CD8-positive, alpha-beta memory T cell (primary cell): Measurements from ENCODE around the gene AMIGO1. TPM values are rescaled to one million over a fixed set of nuclear protein-coding genes. Genes with fewer than 3 reads are reported as not detected.

Experiments used
- CTCF ChIA-PET: fragments of 350-600 bp; sonication (Branson Sonifier 250); formaldehyde crosslinking; loops from one replicate; lab custom pipeline; 2021; ENCODE audit warnings: antibody characterized with exemption; lab: Charles Lee
- POLR2A ChIA-PET: fragments of 350-600 bp; sonication (Branson Sonifier 250); formaldehyde crosslinking; loops from one replicate; lab custom pipeline; 2021; ENCODE audit warnings: antibody characterized with exemption; lab: Charles Lee
- DNase-seq, 5 donors: peaks; one replicate each; pipeline versions ENCODE4 v3.0.0 to v3.0.0-alpha.2; 2020 to 2022; ENCODE audit warnings: mixed read lengths in 1 of 5
- H3K27ac ChIP-seq: one replicate; pipeline ENCODE4 v1.7.0; 2013; ENCODE audit warnings: low read depth, mild to moderate bottlenecking, low read length, moderate library complexity
- H3K27me3 ChIP-seq: 2 replicates; pipeline ENCODE4 v1.7.0; 2013; ENCODE audit warnings: low read length, mild to moderate bottlenecking; ENCODE audit not compliant: insufficient read depth, poor library complexity, severe bottlenecking
- H3K36me3 ChIP-seq: 2 replicates; pipeline ENCODE4 v1.7.0; 2013; ENCODE audit warnings: mild to moderate bottlenecking, low read length, moderate library complexity; ENCODE audit not compliant: insufficient read depth
- H3K4me1 ChIP-seq: 2 replicates; pipeline ENCODE4 v1.7.0; 2013; ENCODE audit warnings: mild to moderate bottlenecking, low read length, moderate library complexity; ENCODE audit not compliant: insufficient read depth
- H3K4me3 ChIP-seq: 2 replicates; pipeline ENCODE4 v1.7.0; 2013; ENCODE audit warnings: mild to moderate bottlenecking, low read length
- H3K9me3 ChIP-seq: 2 replicates; pipeline ENCODE4 v1.7.0; 2013; ENCODE audit warnings: mild to moderate bottlenecking, low read length
- H3K27ac Mint-ChIP-seq, 8 donors: one replicate each; pipeline ENCODE4 v1.8.0; 2020 to 2021; ENCODE audit warnings: mixed read lengths in 8 of 8, mild to moderate bottlenecking in 6 of 8, inconsistent platforms in 3 of 8, moderate library complexity in 3 of 8
- H3K27me3 Mint-ChIP-seq, 2 donors: one replicate each; pipeline ENCODE4 v1.8.0; 2020 to 2021; ENCODE audit warnings: mixed read lengths in 2 of 2, mild to moderate bottlenecking in 1 of 2, moderate library complexity in 1 of 2
- H3K36me3 Mint-ChIP-seq, 3 donors: one replicate each; pipeline ENCODE4 v1.8.0; 2020 to 2021; ENCODE audit warnings: mixed read lengths in 3 of 3, inconsistent platforms in 1 of 3, mild to moderate bottlenecking in 1 of 3
- H3K4me1 Mint-ChIP-seq, 3 donors: one replicate each; pipeline ENCODE4 v1.8.0; 2020 to 2021; ENCODE audit warnings: mixed read lengths in 3 of 3, inconsistent platforms in 1 of 3, mild to moderate bottlenecking in 1 of 3
- H3K4me3 Mint-ChIP-seq, 7 donors: one replicate each; pipeline ENCODE4 v1.8.0; 2020 to 2021; ENCODE audit warnings: mixed read lengths in 7 of 7, mild to moderate bottlenecking in 6 of 7, moderate library complexity in 4 of 7, inconsistent platforms in 2 of 7
- H3K9me3 Mint-ChIP-seq, 5 donors: one replicate each; pipeline ENCODE4 v1.8.0; 2020 to 2022; ENCODE audit warnings: mixed read lengths in 5 of 5, mild to moderate bottlenecking in 3 of 5, moderate library complexity in 2 of 5, inconsistent platforms in 1 of 5
- polyA plus RNA-seq: library from polyadenylated mRNA; unstranded; fragments of 300-500 nt; fragmentation: Illumina TruSeq; gene quantifications from one replicate; pipeline ENCODE4 v1.2.3, GENCODE V29; 2021
- total RNA-seq, 2 experiments: library from RNA; stranded (reverse); gene quantifications; one replicate each; pipeline ENCODE4 v1.2.3, GENCODE V29; 2021

Gene AMIGO1
- total and polyA plus RNA-seq, 3 experiments from 2014 or later = 4.0 to 20.2 (median 4.9) TPM

GRCh38 chr1:109527098-109527811 is 17.7 kb upstream of the AMIGO1 start:
- peaks cover 0 to 1% (median 0%) of the 10 kb centered on the region in 3 donors for H3K36me3 Mint-ChIP-seq
- no peak overlapping the region for H3K27ac ChIP-seq

GRCh38 chr1:109523706-109524105 is 14.2 kb upstream of the AMIGO1 start:
- CTCF ChIA-PET = interaction anchor here (3.8 to 26.1 kb wide), 2 partner anchors 9 to 26 kb away, joined by 31 to 1339 read pairs; partner anchors contain the start of genes AMIGO1, ATXN7L2 and CYB561D1
- Mint-ChIP-seq H3K4me3 (no peak overlapping the region), H3K9me3 (no peaks in the 10 kb centered on the region), H3K27ac (no peak overlapping the region), H3K4me1 (no peaks in the 10 kb centered on the region), H3K36me3 (no peaks in the 10 kb centered on the region), H3K27me3 (peaks cover 0 to 13% of the 10 kb centered on the region in 2 donors)
- no peaks in the 10 kb centered on the region for H3K36me3 ChIP-seq
- H3K4me1 ChIP-seq = no peaks in the 10 kb centered on the region
- no peaks in the 10 kb centered on the region for H3K9me3 ChIP-seq
- no peaks in the 10 kb centered on the region for H3K27me3 ChIP-seq
- H3K27ac ChIP-seq = no peak overlapping the region
- POLR2A ChIA-PET = no interaction called here
- no peak for DNase-seq
- H3K4me3 ChIP-seq = no peak overlapping the region

More at GRCh38 chr1:109527098-109527811, 17.7 kb upstream of the AMIGO1 start:
- peak overlapping the region in 1 of 8 donors; percentile 71 for H3K27ac Mint-ChIP-seq
- peaks cover 12 to 16% (median 13%) of the 10 kb centered on the region in 3 donors for H3K4me1 Mint-ChIP-seq
- ChIA-PET POLR2A (no interaction called here), CTCF (interaction anchor here (26.1 kb wide), 1 partner anchor 29 kb away, joined by 1339 read pairs; the partner anchor contains the start of genes AMIGO1, ATXN7L2 and CYB561D1)
- H3K4me3 Mint-ChIP-seq = no peak overlapping the region
- peaks cover 0 to 9% of the 10 kb centered on the region in 2 donors for H3K27me3 Mint-ChIP-seq
- peaks cover 24% of the 10 kb centered on the region for H3K4me1 ChIP-seq
- H3K27me3 ChIP-seq = no peaks in the 10 kb centered on the region
- H3K4me3 ChIP-seq = no peak overlapping the region
- no peaks in the 10 kb centered on the region for H3K9me3 ChIP-seq
- no peaks in the 10 kb centered on the region for H3K9me3 Mint-ChIP-seq
- DNase-seq = no peak
- no peaks in the 10 kb centered on the region for H3K36me3 ChIP-seq

- Mint-ChIP-seq H3K4me3 (no peak overlapping the region), H3K9me3 (no peaks in the 10 kb centered on the region), H3K27me3 (peaks cover 0 to 13% of the 10 kb centered on the region in 2 donors), H3K4me1 (no peaks in the 10 kb centered on the region), H3K36me3 (no peaks in the 10 kb centered on the region), H3K27ac (no peak overlapping the region)
- DNase-seq = no peak
- Histone ChIP-seq H3K9me3 (no peaks in the 10 kb centered on the region), H3K27ac (no peak overlapping the region), H3K4me1 (no peaks in the 10 kb centered on the region), H3K4me3 (no peak overlapping the region), H3K27me3 (no peaks in the 10 kb centered on the region), H3K36me3 (no peaks in the 10 kb centered on the region)
- ChIA-PET CTCF (interaction anchor here (3.8 to 26.1 kb wide), 2 partner anchors 11 to 24 kb away, joined by 31 to 1339 read pairs; partner anchors contain the start of genes AMIGO1, ATXN7L2 and CYB561D1), POLR2A (no interaction called here)
Measured at GRCh38 chr1:109522026-109522425, 12.5 kb upstream of the AMIGO1 start.

GRCh38 chr1:109521002-109521951 is 11.8 kb upstream of the AMIGO1 start:
- CTCF ChIA-PET = interaction anchor here (1.4 to 26.1 kb wide), 5 partner anchors 9 to 26 kb away, joined by 4 to 1339 read pairs (median 31); partner anchors contain the start of genes AMIGO1, ATXN7L2 and CYB561D1
- POLR2A ChIA-PET = no interaction called here
- DNase-seq = no peak
- Mint-ChIP-seq H3K36me3 (no peaks in the 10 kb centered on the region), H3K27me3 (peaks cover 0 to 13% of the 10 kb centered on the region in 2 donors), H3K9me3 (no peaks in the 10 kb centered on the region), H3K27ac (peak overlapping the region in 1 of 8 donors; percentile 14), H3K4me3 (no peak overlapping the region), H3K4me1 (no peaks in the 10 kb centered on the region)
- Histone ChIP-seq H3K36me3 (no peaks in the 10 kb centered on the region), H3K4me3 (no peak overlapping the region), H3K9me3 (no peaks in the 10 kb centered on the region), H3K27ac (no peak overlapping the region), H3K27me3 (no peaks in the 10 kb centered on the region), H3K4me1 (no peaks in the 10 kb centered on the region)

- Mint-ChIP-seq H3K4me1 (no peaks in the 10 kb centered on the region), H3K36me3 (no peaks in the 10 kb centered on the region), H3K27me3 (peaks cover 1 to 6% of the 10 kb centered on the region in 2 donors), H3K9me3 (no peaks in the 10 kb centered on the region), H3K27ac (no peak overlapping the region), H3K4me3 (no peak overlapping the region)
- CTCF ChIA-PET = interaction anchor here (2.9 to 23.0 kb wide), 2 partner anchors 15 to 22 kb away, joined by 36 to 384 read pairs; partner anchors contain the start of gene CYB561D1
- POLR2A ChIA-PET = no interaction called here
- H3K27me3 ChIP-seq = no peaks in the 10 kb centered on the region
- H3K4me3 ChIP-seq = no peak overlapping the region
- no peak overlapping the region for H3K27ac ChIP-seq
- no peaks in the 10 kb centered on the region for H3K9me3 ChIP-seq
- H3K36me3 ChIP-seq = no peaks in the 10 kb centered on the region
- H3K4me1 ChIP-seq = no peaks in the 10 kb centered on the region
- no peak for DNase-seq
Measured at GRCh38 chr1:109517337-109517736, 7.8 kb upstream of the AMIGO1 start.

- no peak overlapping the region for H3K4me3 ChIP-seq
- H3K36me3 ChIP-seq = no peaks in the 10 kb centered on the region
- ChIA-PET CTCF (interaction anchor here (2.9 to 23.0 kb wide), 2 partner anchors 15 to 21 kb away, joined by 36 to 384 read pairs; partner anchors contain the start of gene CYB561D1), POLR2A (no interaction called here)
- no peak for DNase-seq
- H3K4me3 Mint-ChIP-seq = no peak overlapping the region
- no peaks in the 10 kb centered on the region for H3K36me3 Mint-ChIP-seq
- H3K27me3 ChIP-seq = no peaks in the 10 kb centered on the region
- peaks cover under 1 to 1% of the 10 kb centered on the region in 2 donors for H3K27me3 Mint-ChIP-seq
- no peaks in the 10 kb centered on the region for H3K4me1 ChIP-seq
- H3K9me3 ChIP-seq = no peaks in the 10 kb centered on the region
- H3K27ac ChIP-seq = no peak overlapping the region
- peak overlapping the region in 1 of 8 donors; percentile 12 for H3K27ac Mint-ChIP-seq
- H3K4me1 Mint-ChIP-seq = no peaks in the 10 kb centered on the region
- no peaks in the 10 kb centered on the region for H3K9me3 Mint-ChIP-seq
Measured at GRCh38 chr1:109516872-109517271, 7.3 kb upstream of the AMIGO1 start.

- no peak overlapping the region for H3K4me3 ChIP-seq
- ChIA-PET CTCF (interaction anchor here (1.3 to 23.0 kb wide), 3 partner anchors 10 to 19 kb away, joined by 4 to 384 read pairs (median 36); partner anchors contain the start of gene CYB561D1), POLR2A (interaction anchor here (0.6 kb wide), 1 partner anchor 29 kb away, joined by 3 read pairs; no protein-coding TSS in a partner anchor)
- H3K4me1 Mint-ChIP-seq = peaks cover 10 to 14% (median 12%) of the 10 kb centered on the region in 3 donors
- no peaks in the 10 kb centered on the region for H3K27me3 ChIP-seq
- no peak overlapping the region for H3K4me3 Mint-ChIP-seq
- no peaks in the 10 kb centered on the region for H3K9me3 Mint-ChIP-seq
- no peaks in the 10 kb centered on the region for H3K9me3 ChIP-seq
- peak overlapping the region in 1 of 8 donors; percentile 48 for H3K27ac Mint-ChIP-seq
- peaks cover 0 to 2% (median 0%) of the 10 kb centered on the region in 3 donors for H3K36me3 Mint-ChIP-seq
- no peak overlapping the region for H3K27ac ChIP-seq
- H3K27me3 Mint-ChIP-seq = peaks cover 0 to 8% of the 10 kb centered on the region in 2 donors
- no peaks in the 10 kb centered on the region for H3K36me3 ChIP-seq
- peaks cover 12% of the 10 kb centered on the region for H3K4me1 ChIP-seq
- no peak for DNase-seq
Measured at GRCh38 chr1:109514846-109515245, 5.3 kb upstream of the AMIGO1 start.
